Gastrocnemius medialis (tissue), 4 donors: ENCODE measurements around the gene ACTBL2. TPM values are rescaled to one million over a fixed set of nuclear protein-coding genes. Genes with fewer than 3 reads are reported as not detected.

ENCODE experiments used
- ATAC-seq, 2 donors: fragments of 150-250 bp; one replicate each; pipeline ENCODE4 v1.9.1; 2016
- DNase-seq, 2 donors: peaks; one replicate each; pipeline ENCODE4 v3.0.0-alpha.2; 2019
- H3K27ac ChIP-seq, 4 donors: fragments of 200-600 bp; sonication (generic); 1 replicate in 1 of 4; 2 replicates in 3 of 4; pipeline ENCODE4 v1.5.1; 2016 to 2018; ENCODE audit warnings: mild to moderate bottlenecking in 2 of 4, moderate library complexity in 1 of 4
- H3K27me3 ChIP-seq, 3 donors: fragments of 200-600 bp; sonication (generic) in 2 of 3; 1 replicate in 1 of 3; 2 replicates in 2 of 3; pipeline versions ENCODE4 v1.5.1 to v1.6.0; 2016 to 2019; ENCODE audit warnings: mild to moderate bottlenecking in 1 of 3, moderate library complexity in 1 of 3
- H3K36me3 ChIP-seq, 2 donors: fragments of 200-600 bp; sonication (generic) in 1 of 2; one replicate each; pipeline ENCODE4 v1.5.1; 2017 to 2018
- H3K4me1 ChIP-seq, 2 donors: fragments of 200-600 bp; sonication (generic) in 1 of 2; one replicate each; pipeline ENCODE4 v1.5.1; 2016 to 2017; ENCODE audit warnings: mild to moderate bottlenecking in 2 of 2
- H3K4me3 ChIP-seq, 4 donors: fragments of 200-600 bp; sonication (generic) in 3 of 4; 1 replicate in 1 of 4; 2 replicates in 3 of 4; pipeline ENCODE4 v1.5.1; 2016 to 2019; ENCODE audit warnings: mild to moderate bottlenecking in 2 of 4
- H3K9me3 ChIP-seq, 3 donors: fragments of 200-600 bp; sonication (generic) in 2 of 3; 1 replicate in 1 of 3; 2 replicates in 2 of 3; pipeline ENCODE4 v1.5.1; 2016 to 2019
- CTCF ChIP-seq, 5 experiments: fragments of 450-650 bp in 3 of 5; fragments of 200-600 bp in 2 of 5; sonication (generic) in 2 of 5; IDR thresholded peaks in 4 of 5; conservative IDR thresholded peaks in 1 of 5; 1 replicate in 4 of 5; 2 replicates in 1 of 5; pipeline ENCODE4 v1.5.1; 2016 to 2019; ENCODE audit warnings: antibody characterized with exemption in 5 of 5, mild to moderate bottlenecking in 3 of 5, moderate library complexity in 3 of 5
- POLR2A ChIP-seq, 2 donors: fragments of 450-650 bp; IDR thresholded peaks; one replicate each; pipeline ENCODE4 v1.6.1; 2017; ENCODE audit warnings: antibody characterized with exemption in 2 of 2, mild to moderate bottlenecking in 2 of 2, moderate library complexity in 2 of 2
- in situ Hi-C, 4 donors: fragments of 200-750 bp; cut with MboI; loops; one replicate each; pipeline versions ENCODE4 v1.15.0 to v1.8.0; 2017; ENCODE audit warnings: low sequenced_read_pairs in 4 of 4
- intact Hi-C: fragments of 100-400 bp; cut with DNase I; formaldehyde crosslinking; loops from one replicate; pipeline ENCODE4 v1.15.1; 2023; ENCODE audit warnings: low total_unique reads
- total RNA-seq, 4 donors: library from RNA; depleted of rRNA; stranded (reverse); fragments of >200 nt; gene quantifications; one replicate each; pipeline versions ENCODE4 v1.1.0 to v1.2.3, GENCODE V29; 2016

ACTBL2 gene
- total RNA-seq, 4 donors from 2014 or later = not detected

- in situ Hi-C loops = no loop called here
- TF ChIP-seq CTCF (IDR thresholded peaks at IDR 0.05 in 4 of 5, conservative IDR thresholded peaks at IDR 0.05 in 1 of 5) (no peak), POLR2A (IDR thresholded peaks at IDR 0.05) (no peak)
- Histone ChIP-seq H3K27ac (no peak overlapping the region), H3K27me3 (no peaks in the 10 kb centered on the region), H3K4me1 (no peaks in the 10 kb centered on the region), H3K4me3 (no peak overlapping the region), H3K9me3 (no peaks in the 10 kb centered on the region), H3K36me3 (no peaks in the 10 kb centered on the region)
- intact Hi-C loops = no loop called here
- DNase-seq = no peak
- no peak for ATAC-seq
Observed at GRCh38 chr5:57431759-57432158, 50.9 kb downstream of the ACTBL2 start.
